WI38 (cell line): Measurements from ENCODE around the gene SERTAD3.
A peak's percentile ranks its signal among the peaks of the same experiment; 100 is the strongest.

Experiments
- H3K4me3 ChIP-seq: 2 replicates; pipeline ENCODE4 v1.5.1; 2011; ENCODE audit warnings: low read depth, mild to moderate bottlenecking, control low read depth, low read length
- TF ChIP-seq, protein P1 (sequence below): IDR thresholded peaks from 2 replicates; pipeline ENCODE4 v1.5.1; 2012; ENCODE audit warnings: low read depth, mild to moderate bottlenecking, control low read depth, low read length

Gene SERTAD3

DNA sequence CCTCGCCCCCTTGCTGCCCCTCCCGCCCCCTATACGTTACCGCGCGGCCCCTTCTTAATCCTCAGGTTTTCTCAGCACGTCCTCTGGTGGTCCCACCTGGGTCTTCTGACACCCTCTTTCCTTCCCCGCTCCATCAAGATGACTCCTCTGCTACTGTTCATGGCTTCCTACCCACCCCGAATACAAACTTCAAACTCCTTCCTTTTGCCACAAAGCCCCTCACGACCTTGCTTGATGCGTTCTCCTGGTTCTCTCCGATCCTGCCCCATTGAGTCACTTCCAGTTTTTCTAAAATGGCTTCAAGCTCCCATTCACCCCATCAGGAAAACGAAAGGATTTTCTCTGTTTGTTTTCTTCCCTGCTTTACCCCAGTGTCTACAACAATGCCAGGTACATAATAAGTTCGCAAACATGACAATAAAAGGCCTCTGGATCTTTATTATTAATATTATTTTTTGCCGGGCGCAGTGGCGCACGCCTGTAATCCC is 734 bp upstream of the SERTAD3 start:
- peak overlapping the region; percentile 100 for H3K4me3 ChIP-seq
- TF ChIP-seq, protein P1, sequence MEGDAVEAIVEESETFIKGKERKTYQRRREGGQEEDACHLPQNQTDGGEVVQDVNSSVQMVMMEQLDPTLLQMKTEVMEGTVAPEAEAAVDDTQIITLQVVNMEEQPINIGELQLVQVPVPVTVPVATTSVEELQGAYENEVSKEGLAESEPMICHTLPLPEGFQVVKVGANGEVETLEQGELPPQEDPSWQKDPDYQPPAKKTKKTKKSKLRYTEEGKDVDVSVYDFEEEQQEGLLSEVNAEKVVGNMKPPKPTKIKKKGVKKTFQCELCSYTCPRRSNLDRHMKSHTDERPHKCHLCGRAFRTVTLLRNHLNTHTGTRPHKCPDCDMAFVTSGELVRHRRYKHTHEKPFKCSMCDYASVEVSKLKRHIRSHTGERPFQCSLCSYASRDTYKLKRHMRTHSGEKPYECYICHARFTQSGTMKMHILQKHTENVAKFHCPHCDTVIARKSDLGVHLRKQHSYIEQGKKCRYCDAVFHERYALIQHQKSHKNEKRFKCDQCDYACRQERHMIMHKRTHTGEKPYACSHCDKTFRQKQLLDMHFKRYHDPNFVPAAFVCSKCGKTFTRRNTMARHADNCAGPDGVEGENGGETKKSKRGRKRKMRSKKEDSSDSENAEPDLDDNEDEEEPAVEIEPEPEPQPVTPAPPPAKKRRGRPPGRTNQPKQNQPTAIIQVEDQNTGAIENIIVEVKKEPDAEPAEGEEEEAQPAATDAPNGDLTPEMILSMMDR, result no peak

DNA sequence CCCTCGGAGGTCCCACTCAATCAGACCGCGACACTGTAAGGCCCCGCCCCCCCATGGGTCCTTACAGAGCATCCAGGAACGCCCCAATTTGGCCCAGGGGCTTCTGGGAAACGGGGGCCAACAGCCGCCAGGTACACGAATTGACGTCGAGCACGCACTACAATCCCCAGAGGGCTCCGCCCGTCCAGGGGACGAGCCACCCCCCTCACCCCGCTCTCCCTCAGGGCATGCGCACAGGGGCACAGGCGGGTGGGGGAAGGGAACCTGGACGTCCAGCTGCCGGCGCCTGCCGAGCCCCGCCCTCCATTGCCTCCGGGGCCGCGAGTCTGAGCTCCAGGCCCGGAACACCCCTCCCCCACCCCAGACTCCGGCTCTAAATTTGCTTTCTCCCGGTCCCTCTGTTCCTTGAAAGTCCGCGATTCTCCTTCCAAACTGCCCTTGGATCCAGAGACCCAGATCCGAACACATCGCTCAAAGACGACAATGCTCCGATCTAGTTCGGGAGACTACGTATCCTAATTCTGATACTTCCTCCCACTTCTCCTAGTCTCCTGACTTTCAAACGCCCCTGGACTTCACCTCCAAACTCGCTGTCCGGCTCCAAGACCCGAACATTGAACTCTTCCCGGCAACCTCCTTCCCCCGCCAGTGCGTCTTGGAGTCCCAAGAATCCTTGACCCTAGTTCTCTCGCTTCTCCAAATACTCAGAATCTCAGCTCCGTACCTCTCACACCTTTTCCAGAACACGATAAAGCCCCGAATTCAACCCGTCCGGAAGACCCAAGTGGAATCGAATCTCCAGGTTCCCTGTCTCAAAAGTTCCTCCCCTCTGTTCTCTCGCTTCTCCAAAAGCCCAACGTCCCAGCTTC is 770 bp downstream of the SERTAD3 start:
- peak overlapping the region; percentile 100 for H3K4me3 ChIP-seq
- TF ChIP-seq, protein P1, result no peak

GRCh38 chr19:40442328-40443130 is 1.6 kb downstream of the SERTAD3 start:
- TF ChIP-seq, protein P1, result no peak
- peak overlapping the region; percentile 100 for H3K4me3 ChIP-seq

DNA sequence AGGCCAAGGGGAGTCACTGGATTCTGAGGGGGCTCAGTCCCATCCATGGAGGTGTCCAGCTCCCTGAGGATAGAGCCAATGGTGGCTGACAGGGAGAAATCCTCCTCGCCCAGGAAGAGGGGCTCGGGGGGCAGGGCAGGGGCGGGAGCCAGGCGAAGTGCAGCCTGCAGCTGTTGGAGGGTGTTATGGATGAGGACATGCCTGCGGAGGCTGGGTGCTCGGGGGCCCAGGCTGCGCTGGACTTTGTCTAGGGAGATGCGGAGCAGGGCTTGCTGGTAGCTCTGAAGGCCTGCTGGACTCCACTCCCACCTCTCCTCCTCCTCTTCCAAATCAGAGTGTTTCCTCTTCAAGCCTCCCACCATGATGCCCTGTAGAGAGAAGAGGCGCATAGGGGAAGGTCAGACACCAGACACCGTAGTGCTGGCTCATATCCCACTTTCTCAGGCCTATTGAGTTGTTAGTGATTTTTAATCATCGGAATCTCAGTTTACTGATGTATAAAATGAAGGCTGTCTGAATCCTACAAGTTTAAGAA is 2.3 kb downstream of the SERTAD3 start:
- peak overlapping the region; percentile 100 for H3K4me3 ChIP-seq
- TF ChIP-seq, protein P1, result no peak

GRCh38 chr19:40438284-40438683 is 5.9 kb downstream of the SERTAD3 start:
- TF ChIP-seq, protein P1, result no peak
- H3K4me3 ChIP-seq, result no peak overlapping the region

DNA sequence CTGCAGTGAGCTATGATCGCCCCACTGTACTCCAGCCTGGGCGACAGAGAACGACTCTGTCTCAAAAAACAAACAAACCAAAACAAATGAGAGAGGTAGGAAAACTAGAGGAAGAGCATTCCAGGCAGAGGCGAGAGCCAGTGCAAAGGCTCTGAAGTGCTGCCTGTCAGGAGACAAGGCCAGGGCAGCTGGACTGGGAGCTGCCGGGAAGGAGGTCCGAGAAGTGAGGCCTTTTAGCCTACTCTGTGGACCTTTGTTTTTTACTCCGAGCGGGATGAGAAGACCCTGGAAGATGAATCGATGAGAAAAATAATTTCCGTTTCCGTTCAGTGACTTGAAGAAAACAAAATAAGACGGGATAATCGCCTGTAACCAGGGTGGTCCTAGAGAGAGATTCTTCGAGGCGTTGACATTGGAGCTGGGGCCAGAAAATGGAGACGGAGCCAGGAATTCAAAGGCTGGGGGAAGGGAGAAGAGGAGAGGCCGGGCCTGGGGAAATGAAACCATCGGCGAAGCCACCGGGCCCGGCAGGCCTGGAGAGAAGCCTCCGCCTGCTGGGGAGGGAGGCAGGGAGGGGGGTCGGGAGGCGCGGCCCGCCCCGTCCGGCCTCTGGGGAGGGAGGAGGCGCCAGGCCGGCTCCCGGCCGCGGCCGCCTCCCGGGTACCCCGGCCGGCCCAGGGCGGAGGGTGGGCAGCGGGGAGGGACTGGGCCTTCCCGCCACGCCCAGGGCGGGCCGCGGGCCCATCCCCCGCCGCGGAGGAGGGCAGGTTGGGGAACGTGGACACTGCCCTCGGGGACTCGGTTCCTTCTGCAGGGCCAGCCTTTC is 10.5 kb downstream of the SERTAD3 start:
- TF ChIP-seq, protein P1, result no peak
- H3K4me3 ChIP-seq, result peak overlapping the region; percentile 58

GRCh38 chr19:40432760-40433159 is 11.4 kb downstream of the SERTAD3 start:
- H3K4me3 ChIP-seq, result peak overlapping the region; percentile 58
